Keratinocyte (primary cell): ENCODE data around the gene NPY4R.
"Not testable (repeated sequence)": the region's sequence is repeated elsewhere in the genome, so short reads cannot be mapped to it uniquely, and the experiment has no call there.

ENCODE experiments used
- CTCF ChIP-seq, 3 experiments: IDR thresholded peaks in 1 of 3; conservative IDR thresholded peaks in 1 of 3; optimal IDR thresholded peaks in 1 of 3; 2 replicates in 2 of 3; 3 replicates in 1 of 3; pipeline versions ENCODE3 to v1.5.1; 2011; ENCODE audit warnings: low read length in 3 of 3, mild to moderate bottlenecking in 3 of 3, moderate library complexity in 2 of 3, control low read depth in 1 of 3, inconsistent platforms in 1 of 3; ENCODE audit not compliant: insufficient read depth in 2 of 3; ENCODE audit errors: extremely low read depth in 1 of 3
- EZH2 ChIP-seq: IDR thresholded peaks from one replicate; pipeline ENCODE4 v1.6.1; 2012; ENCODE audit warnings: inconsistent platforms, mild to moderate bottlenecking, low read length, moderate library complexity

- TF ChIP-seq CTCF (optimal IDR thresholded peaks at IDR 0.05 in 1 of 3, IDR thresholded peaks at IDR 0.05 in 1 of 3, conservative IDR thresholded peaks at IDR 0.05 in 1 of 3; ENCODE audit: extremely low read depth in 1 of 3, insufficient read depth in 2 of 3, low read length in 3 of 3); EZH2: not testable (repeated sequence)
These were observed at the start of gene NPY4R for GRCh38 chr10:46465765-46466164.
